Retinal pigment epithelial cell (primary cell): ENCODE results near the gene TNS1.

ENCODE experiments used
- DNase-seq: peaks from one replicate; pipeline ENCODE4 v3.0.0-alpha.2; 2010; ENCODE audit warnings: low read depth
- H3K4me3 ChIP-seq: 2 replicates; pipeline ENCODE4 v1.5.1; 2011; ENCODE audit warnings: mild to moderate bottlenecking, low read length, control low read depth, moderate library complexity
- TF ChIP-seq, protein P1 (sequence below): conservative IDR thresholded peaks from 2 replicates; pipeline ENCODE4 v1.5.1; 2011; ENCODE audit warnings: low read depth, low read length, control low read depth, inconsistent platforms

The TNS1 gene

DNA sequence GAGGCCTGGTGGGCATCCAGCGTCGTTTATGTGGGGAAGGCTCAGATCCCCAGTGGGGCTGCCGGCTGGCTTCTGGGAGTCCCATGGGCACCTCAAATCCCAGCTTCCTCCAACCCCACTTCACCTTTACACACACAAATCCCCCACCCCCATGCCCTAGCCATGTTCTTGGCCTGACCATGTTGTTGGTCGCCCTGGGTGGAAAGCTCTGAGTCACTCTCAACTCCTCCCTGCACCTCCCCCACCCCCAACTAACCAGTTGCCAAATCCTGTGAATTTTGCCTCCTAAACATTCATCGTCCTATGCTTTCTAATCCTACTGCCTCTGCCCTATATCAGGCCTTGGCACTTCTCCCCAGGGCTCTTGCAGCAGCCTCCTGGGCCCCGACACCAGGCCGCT is 6.4 kb downstream of the TNS1 start:
- no peak for DNase-seq
- TF ChIP-seq, protein P1, sequence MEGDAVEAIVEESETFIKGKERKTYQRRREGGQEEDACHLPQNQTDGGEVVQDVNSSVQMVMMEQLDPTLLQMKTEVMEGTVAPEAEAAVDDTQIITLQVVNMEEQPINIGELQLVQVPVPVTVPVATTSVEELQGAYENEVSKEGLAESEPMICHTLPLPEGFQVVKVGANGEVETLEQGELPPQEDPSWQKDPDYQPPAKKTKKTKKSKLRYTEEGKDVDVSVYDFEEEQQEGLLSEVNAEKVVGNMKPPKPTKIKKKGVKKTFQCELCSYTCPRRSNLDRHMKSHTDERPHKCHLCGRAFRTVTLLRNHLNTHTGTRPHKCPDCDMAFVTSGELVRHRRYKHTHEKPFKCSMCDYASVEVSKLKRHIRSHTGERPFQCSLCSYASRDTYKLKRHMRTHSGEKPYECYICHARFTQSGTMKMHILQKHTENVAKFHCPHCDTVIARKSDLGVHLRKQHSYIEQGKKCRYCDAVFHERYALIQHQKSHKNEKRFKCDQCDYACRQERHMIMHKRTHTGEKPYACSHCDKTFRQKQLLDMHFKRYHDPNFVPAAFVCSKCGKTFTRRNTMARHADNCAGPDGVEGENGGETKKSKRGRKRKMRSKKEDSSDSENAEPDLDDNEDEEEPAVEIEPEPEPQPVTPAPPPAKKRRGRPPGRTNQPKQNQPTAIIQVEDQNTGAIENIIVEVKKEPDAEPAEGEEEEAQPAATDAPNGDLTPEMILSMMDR = no peak
- no peak overlapping the region for H3K4me3 ChIP-seq

DNA sequence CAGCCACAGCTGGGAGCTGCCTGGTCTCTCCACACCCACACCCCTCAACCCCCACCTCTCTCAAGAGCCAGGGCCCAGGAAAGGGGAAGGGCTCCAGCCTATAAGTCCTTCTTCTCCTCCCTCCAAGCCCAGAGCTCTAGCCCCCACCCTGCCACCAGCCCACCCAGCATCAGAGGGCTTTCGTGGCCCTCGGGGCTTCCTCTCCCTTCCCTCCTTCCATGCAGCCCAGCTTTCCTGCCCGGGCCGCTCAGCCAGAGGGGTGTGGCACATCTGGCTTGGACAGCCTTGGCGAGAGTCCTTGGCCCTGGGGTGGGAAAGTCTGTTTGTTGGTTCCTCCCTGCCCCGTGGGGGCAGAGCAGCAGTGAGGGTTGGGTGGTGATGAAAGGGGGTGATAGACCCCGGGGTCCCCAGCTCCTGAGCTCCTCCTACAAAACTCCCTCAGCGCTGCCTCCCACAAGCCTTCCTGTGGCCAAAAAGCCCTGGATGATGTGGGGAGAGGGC is 7.0 kb downstream of the TNS1 start:
- no peak for DNase-seq
- TF ChIP-seq, protein P1 = no peak
- no peak overlapping the region for H3K4me3 ChIP-seq

DNA sequence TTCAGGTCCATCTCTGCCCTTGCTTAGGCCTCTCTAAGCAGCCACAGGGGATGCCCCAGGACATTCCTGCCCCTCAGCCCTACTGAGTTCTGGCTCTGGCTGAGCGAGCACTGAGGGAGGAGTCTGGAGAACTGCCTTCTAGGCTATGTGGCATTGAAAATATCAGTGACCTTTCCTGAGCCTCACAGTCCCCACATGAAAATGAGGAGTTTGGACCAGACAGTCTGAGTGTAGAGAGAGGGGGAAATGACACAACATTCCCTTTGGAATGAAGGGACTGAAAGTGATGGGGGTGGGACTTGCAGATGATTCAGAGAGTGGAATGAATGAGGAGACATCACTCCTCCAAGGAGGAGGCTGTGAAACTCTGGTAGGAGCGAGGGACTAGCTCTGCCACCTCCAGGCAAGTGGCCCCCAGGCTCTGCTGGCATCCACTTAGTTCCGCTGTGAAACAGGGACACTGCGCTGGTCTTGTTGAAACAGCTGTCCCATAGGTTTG is 8.0 kb downstream of the TNS1 start:
- no peak for DNase-seq
- TF ChIP-seq, protein P1 = no peak
- H3K4me3 ChIP-seq = no peak overlapping the region

DNA sequence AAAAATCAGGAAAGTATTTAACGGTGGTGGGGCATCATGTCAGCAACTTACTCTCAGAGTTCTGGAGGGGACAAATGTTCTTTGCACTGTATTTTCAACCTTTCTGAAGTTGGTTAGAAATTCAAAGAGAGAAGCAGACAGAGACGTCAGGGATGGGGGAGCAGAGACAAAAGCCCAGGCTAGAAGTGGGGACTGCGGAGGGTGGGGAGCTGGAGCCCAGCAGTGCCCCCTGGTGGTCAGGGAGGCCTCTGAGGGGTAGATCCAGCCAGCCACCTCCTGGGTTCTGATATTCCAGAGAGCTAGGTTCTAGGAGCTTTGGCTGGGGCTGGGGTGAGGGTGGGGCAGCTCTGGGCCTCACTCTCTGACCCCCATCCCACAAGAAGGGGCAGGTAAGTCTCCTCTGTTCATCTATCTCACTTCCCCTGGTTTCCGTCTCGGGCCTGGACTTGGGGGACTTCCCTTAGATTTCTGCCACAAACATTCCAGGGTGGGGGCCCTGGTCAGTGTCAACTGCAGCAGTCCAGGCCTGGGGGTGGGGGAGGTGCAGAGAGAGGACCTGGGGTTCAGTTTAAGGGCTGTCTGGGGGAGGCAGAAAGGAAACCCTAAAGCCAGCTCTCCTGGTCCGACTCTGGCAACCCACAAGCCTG is 8.9 kb downstream of the TNS1 start:
- TF ChIP-seq, protein P1 = peak; percentile 93
- no peak overlapping the region for H3K4me3 ChIP-seq
- no peak for DNase-seq

DNA sequence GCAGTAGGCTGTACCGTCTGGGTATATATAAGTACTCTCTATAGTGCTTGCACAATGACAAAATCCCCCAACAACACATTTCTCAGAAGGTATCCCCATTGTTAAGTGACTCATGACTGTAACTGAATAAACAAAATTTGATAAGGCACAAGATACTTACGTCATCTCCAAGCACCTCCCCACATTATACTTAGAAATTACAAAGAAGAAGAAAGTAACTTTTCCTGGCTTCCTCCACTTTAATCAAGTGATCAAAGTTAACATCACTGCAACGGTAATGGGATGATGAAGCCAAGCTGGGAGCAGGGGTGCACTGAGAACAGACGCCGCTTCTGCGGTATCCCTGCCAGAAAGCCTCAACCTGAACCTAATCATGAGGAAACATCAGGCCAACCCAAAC is 9.7 kb downstream of the TNS1 start:
- H3K4me3 ChIP-seq = no peak overlapping the region
- TF ChIP-seq, protein P1 = no peak
- DNase-seq = no peak

DNA sequence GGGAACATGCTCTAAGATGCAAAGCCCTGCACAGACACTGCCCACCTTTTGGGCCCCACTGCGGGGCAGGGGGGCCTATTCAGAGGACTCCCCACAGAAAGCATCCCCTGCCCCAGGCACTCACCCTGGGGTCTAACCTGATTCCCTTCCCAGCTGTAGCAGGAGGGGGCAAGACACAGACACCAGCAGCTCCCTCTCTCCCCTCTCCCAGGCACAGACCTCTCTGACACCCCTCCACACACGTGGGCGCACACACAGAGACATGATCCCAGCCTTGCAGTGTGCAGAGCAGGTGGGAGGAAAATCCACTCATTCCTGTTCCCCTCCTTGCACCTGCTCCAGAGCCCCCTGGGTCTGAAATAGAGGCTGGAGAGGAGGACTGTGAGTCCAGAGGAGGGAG is 10.7 kb downstream of the TNS1 start:
- TF ChIP-seq, protein P1 = no peak
- no peak overlapping the region for H3K4me3 ChIP-seq
- no peak for DNase-seq

DNA sequence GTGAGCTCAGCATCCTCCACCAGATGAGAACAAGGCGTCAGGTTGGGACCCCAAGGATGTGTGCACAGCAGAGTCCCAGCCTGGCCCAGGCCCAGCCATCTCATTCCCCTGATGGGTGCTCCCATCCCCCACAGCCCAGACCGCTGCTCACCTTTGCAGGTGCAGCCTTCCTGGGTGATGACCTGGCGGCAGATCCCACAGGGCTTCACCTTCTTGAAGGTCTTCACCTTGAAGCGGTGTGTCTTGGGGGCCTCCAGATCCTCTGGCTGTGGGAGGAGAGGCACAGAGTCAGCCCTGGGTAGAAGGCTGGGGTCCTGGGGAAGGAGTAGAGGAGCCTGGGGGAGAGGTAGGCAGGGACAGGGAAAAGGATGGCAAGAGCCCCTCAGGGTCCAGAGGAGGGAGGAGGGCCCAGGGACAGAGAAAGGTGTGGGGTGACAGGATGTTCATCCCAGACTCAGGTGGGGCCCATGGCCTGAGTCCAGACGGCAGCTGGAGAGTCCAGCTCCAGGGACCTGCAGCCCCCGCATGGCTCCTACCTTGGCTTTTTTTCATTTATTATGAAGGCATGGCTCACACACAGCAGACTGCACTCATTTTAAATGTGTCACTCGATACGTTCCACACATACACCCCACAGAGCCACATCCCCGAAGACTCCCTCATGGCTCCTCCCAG is 11.9 kb downstream of the TNS1 start:
- H3K4me3 ChIP-seq = no peak overlapping the region
- no peak for DNase-seq
- TF ChIP-seq, protein P1 = no peak
